HFFc6 (cell line): ENCODE measurements around the gene PRUNE2. TPM values are rescaled to one million over a fixed set of nuclear protein-coding genes. Genes with fewer than 3 reads are reported as not detected.

ENCODE experiments used
- DNase-seq: peaks from one replicate; pipeline ENCODE4 v3.0.0-alpha.2; 2018
- H3K27ac Mint-ChIP-seq: 2 replicates; pipeline ENCODE4 v1.8.0; 2020; ENCODE audit warnings: mild to moderate bottlenecking, mixed read lengths
- H3K27me3 Mint-ChIP-seq: 2 replicates; pipeline ENCODE4 v1.8.0; 2021; ENCODE audit warnings: mild to moderate bottlenecking, moderate library complexity, mixed read lengths; ENCODE audit not compliant: insufficient read depth
- H3K36me3 Mint-ChIP-seq: 2 replicates; pipeline ENCODE4 v1.8.0; 2021; ENCODE audit warnings: low read depth, mixed read lengths
- H3K4me1 Mint-ChIP-seq: 2 replicates; pipeline ENCODE4 v1.8.0; 2020; ENCODE audit warnings: low read depth, mixed read lengths
- H3K4me3 Mint-ChIP-seq: 2 replicates; pipeline ENCODE4 v1.8.0; 2020; ENCODE audit warnings: mild to moderate bottlenecking, moderate library complexity, mixed read lengths
- H3K9me3 Mint-ChIP-seq: 2 replicates; pipeline ENCODE4 v1.8.0; 2020; ENCODE audit warnings: mild to moderate bottlenecking, mixed read lengths
- CTCF ChIP-seq: fragments of 200-600 bp; sonication (generic); IDR thresholded peaks from 2 replicates; pipeline ENCODE4 v1.5.0; 2021; ENCODE audit warnings: antibody characterized with exemption, mild to moderate bottlenecking
- total RNA-seq, 6 experiments: library from RNA; stranded (reverse); fragmentation: NEBNext Ultra II Directional; extraction: Animal tissue kit (Norgen Biotek cat#: 25700); gene quantifications; 2 replicates in 1 of 6; 3 replicates in 5 of 6; pipeline ENCODE4 v1.2.3, GENCODE V29; 2021

PRUNE2 gene
- total RNA-seq, 6 experiments from 2014 or later: 0.02 to 0.29 (median 0.16) TPM; not detected in 2

DNA sequence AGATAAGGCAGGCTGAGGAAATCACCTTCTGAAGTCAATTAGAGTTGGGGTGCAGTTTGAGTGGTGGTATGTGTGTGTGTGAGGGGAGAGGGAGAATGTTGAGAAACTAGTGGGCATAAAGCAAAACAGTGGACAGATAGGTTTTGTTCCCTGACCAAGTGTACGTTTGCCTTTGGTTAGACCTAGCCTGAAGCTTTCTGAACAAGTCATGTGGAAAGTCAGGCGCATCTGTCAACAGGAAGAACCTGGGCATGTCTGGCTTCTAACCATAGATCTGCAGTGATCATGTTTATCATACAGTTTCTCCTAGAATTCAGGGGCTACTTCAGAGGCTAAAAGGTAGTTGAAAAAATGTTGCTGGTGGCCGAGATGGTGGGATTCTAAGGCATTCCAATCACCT lies 284.9 kb downstream of the PRUNE2 start:
- Mint-ChIP-seq H3K27ac (no peak overlapping the region), H3K9me3 (no peaks in the 10 kb centered on the region), H3K4me3 (no peak overlapping the region), H3K36me3 (no peaks in the 10 kb centered on the region), H3K4me1 (peaks cover 19% of the 10 kb centered on the region), H3K27me3 (no peaks in the 10 kb centered on the region; the same call in 1 of the 2 replicates)
- no peak for TF ChIP-seq CTCF
- no peak for DNase-seq

DNA sequence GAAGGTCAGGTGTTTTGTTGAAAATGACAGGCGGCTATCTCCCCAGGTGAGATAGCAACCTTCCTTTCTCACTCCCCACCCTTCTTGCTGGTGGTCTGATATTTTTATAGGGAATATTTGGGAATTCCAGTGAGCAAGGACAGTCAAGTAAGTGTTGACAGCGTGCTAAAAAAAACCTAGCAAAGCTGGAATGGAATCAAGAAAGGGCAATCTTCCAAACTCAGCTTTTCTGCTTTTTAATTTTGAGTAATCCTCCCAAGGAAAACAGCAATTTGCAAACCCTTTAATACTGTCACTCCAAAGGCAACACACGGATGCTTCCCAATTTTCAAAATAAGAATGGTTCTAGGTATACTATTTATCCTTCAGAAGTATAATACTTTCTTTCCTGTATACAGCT lies 285.3 kb downstream of the PRUNE2 start:
- H3K4me3 Mint-ChIP-seq: no peak overlapping the region
- no peaks in the 10 kb centered on the region; the same call in 1 of the 2 replicates for H3K27me3 Mint-ChIP-seq
- H3K27ac Mint-ChIP-seq: no peak overlapping the region
- peaks cover 19% of the 10 kb centered on the region for H3K4me1 Mint-ChIP-seq
- no peaks in the 10 kb centered on the region for H3K9me3 Mint-ChIP-seq
- TF ChIP-seq CTCF: no peak
- H3K36me3 Mint-ChIP-seq: no peaks in the 10 kb centered on the region
- no peak for DNase-seq

DNA sequence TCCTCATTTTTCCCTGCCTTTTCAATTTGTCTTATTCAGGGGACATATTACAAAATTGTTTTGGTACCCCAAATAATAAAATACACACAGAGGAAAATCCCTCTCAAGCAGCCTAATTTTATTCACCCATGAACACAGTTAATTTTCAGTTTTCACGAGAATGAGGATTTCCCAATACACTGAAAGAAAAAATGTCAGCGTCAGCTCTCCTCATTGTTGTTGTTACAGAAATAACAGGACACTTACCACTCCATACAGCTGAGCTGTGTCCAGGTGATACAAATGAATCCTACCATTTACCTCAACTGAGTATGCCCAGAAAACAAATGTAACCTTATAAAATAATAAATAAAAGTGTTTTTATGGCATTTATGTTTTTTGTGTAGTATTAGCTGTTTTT lies 286.3 kb downstream of the PRUNE2 start:
- no peaks in the 10 kb centered on the region; the same call in 1 of the 2 replicates for H3K27me3 Mint-ChIP-seq
- H3K4me3 Mint-ChIP-seq: no peak overlapping the region
- H3K4me1 Mint-ChIP-seq: peaks cover 19% of the 10 kb centered on the region
- DNase-seq: no peak
- TF ChIP-seq CTCF: no peak
- H3K9me3 Mint-ChIP-seq: no peaks in the 10 kb centered on the region
- H3K36me3 Mint-ChIP-seq: no peaks in the 10 kb centered on the region
- no peak overlapping the region for H3K27ac Mint-ChIP-seq

DNA sequence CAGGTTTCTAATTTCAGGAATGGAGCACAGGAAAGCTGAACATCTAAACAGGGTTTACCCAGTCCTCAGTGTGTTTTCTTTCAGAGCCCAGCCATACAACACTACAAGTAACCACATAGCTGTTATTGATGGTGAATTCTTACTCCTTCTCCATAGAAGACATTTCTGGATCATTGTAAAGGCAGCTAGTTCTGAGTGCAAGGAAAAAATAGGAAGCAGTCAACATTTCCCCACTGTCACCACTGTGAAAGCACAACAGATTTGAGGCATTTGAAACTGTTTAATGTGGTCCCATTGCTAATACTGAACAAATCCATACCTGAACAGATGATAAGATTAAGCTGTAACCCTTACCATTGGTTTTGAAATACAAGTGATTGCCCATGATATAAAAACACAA lies 286.7 kb downstream of the PRUNE2 start:
- no peak for DNase-seq
- peaks cover 19% of the 10 kb centered on the region for H3K4me1 Mint-ChIP-seq
- peak overlapping the region; percentile 5; the same call in 1 of the 2 replicates for H3K27ac Mint-ChIP-seq
- TF ChIP-seq CTCF: no peak
- no peak overlapping the region for H3K4me3 Mint-ChIP-seq
- H3K9me3 Mint-ChIP-seq: no peaks in the 10 kb centered on the region
- H3K27me3 Mint-ChIP-seq: no peaks in the 10 kb centered on the region; the same call in 1 of the 2 replicates
- no peaks in the 10 kb centered on the region for H3K36me3 Mint-ChIP-seq

DNA sequence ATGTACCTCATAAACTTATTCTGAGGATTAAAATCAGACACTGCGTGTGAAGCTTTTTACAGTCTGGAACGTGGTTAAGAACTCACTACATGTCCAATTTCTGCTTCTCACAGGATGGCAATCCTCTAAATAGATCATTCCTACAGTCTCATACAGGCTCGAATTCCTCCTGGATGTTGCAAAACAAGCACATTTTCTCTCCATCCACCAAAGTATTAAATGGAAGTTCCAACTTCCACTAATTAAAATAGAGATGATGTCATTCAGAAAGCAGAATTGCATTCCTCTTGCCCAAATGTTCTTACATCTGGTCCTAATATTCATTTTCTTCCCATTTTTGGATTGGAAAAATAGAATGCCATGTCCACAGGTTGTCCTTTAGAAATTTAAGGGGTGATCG lies 287.2 kb downstream of the PRUNE2 start:
- no peaks in the 10 kb centered on the region for H3K9me3 Mint-ChIP-seq
- H3K27ac Mint-ChIP-seq: peak overlapping the region; percentile 67; the same call in 1 of the 2 replicates
- H3K4me3 Mint-ChIP-seq: peak overlapping the region; percentile 50
- H3K4me1 Mint-ChIP-seq: peaks cover 19% of the 10 kb centered on the region
- DNase-seq: peak; percentile 30
- H3K36me3 Mint-ChIP-seq: no peaks in the 10 kb centered on the region
- TF ChIP-seq CTCF: no peak
- H3K27me3 Mint-ChIP-seq: no peaks in the 10 kb centered on the region; the same call in 1 of the 2 replicates
